HG03520 (cell line): ENCODE measurements around the gene DNAJC27.

ENCODE experiments used
- ATAC-seq: cut with Tn5 transposase; IDR thresholded peaks from one replicate; pipeline ENCODE4 v1.9.1; 2021; ENCODE audit warnings: mild to moderate bottlenecking, moderate library complexity; ENCODE audit not compliant: unreplicated experiment

DNAJC27 gene

GRCh38 chr2:24909555-24910177 lies 62.1 kb downstream of the DNAJC27 start:
- ATAC-seq: no peak

GRCh38 chr2:24908461-24908901 lies 63.3 kb downstream of the DNAJC27 start:
- ATAC-seq: no peak

GRCh38 chr2:24907116-24907515 lies 64.6 kb downstream of the DNAJC27 start:
- no peak for ATAC-seq

GRCh38 chr2:24906466-24906865 lies 65.3 kb downstream of the DNAJC27 start:
- ATAC-seq: no peak

GRCh38 chr2:24903161-24904103 lies 68.3 kb downstream of the DNAJC27 start:
- ATAC-seq: no peak

GRCh38 chr2:24899361-24899910 lies 72.3 kb downstream of the DNAJC27 start:
- ATAC-seq: no peak

- ATAC-seq: no peak
These were observed 73.3 kb downstream of the DNAJC27 start for GRCh38 chr2:24898122-24899109.

GRCh38 chr2:24894750-24895149 lies 77.0 kb downstream of the DNAJC27 start:
- no peak for ATAC-seq

- no peak for ATAC-seq
These were observed 77.8 kb downstream of the DNAJC27 start for GRCh38 chr2:24893934-24894333.
